ENCODE data around the gene DAO. TPM values are rescaled to one million over a fixed set of nuclear protein-coding genes. Genes with fewer than 3 reads are reported as not detected.
A peak's percentile ranks its signal among the peaks of the same experiment; 100 is the strongest.

Gene DAO
- total RNA-seq, 4 donors from 2014 or later: 2.5 TPM; not detected in 3

DNA sequence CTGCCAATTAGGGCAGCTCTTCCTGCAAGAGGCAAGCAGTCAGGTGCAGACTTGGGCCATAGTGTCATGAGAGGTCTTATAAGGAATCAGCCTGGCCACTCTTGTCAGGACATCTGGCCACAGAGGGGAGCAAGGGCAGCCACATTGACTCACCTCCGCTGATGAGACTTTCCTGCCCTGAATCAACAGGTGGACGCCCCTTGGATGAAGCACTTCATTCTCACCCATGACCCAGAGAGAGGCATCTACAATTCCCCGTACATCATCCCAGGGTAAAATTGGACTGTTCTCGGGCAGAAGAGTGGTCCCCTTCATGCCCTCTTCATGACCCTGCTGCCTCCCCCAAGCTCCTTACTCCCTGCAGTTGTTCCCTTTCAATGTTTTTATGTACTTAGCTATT is 16.9 kb downstream of the DAO start:
- H3K27me3 ChIP-seq: peaks cover 11% of the 10 kb centered on the region
- 64 to 93% methylated on average over 3 of the region's 4 CpGs for WGBS, 2 donors (ENCODE audit: low coverage in 1 of 2)
- no peak overlapping the region for H3K27ac ChIP-seq
- H3K4me1 ChIP-seq: no peaks in the 10 kb centered on the region
- no peaks in the 10 kb centered on the region for H3K9me3 ChIP-seq
- no peak for TF ChIP-seq POLR2AphosphoS5 (IDR thresholded peaks at IDR 0.05)
- no peak for TF ChIP-seq POLR2A (IDR thresholded peaks at IDR 0.05)
- TF ChIP-seq, protein P1, sequence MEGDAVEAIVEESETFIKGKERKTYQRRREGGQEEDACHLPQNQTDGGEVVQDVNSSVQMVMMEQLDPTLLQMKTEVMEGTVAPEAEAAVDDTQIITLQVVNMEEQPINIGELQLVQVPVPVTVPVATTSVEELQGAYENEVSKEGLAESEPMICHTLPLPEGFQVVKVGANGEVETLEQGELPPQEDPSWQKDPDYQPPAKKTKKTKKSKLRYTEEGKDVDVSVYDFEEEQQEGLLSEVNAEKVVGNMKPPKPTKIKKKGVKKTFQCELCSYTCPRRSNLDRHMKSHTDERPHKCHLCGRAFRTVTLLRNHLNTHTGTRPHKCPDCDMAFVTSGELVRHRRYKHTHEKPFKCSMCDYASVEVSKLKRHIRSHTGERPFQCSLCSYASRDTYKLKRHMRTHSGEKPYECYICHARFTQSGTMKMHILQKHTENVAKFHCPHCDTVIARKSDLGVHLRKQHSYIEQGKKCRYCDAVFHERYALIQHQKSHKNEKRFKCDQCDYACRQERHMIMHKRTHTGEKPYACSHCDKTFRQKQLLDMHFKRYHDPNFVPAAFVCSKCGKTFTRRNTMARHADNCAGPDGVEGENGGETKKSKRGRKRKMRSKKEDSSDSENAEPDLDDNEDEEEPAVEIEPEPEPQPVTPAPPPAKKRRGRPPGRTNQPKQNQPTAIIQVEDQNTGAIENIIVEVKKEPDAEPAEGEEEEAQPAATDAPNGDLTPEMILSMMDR (IDR thresholded peaks at IDR 0.05): no peak
- H3K4me3 ChIP-seq: no peak overlapping the region
- H3K36me3 ChIP-seq: no peaks in the 10 kb centered on the region
- ATAC-seq: no peak

DNA sequence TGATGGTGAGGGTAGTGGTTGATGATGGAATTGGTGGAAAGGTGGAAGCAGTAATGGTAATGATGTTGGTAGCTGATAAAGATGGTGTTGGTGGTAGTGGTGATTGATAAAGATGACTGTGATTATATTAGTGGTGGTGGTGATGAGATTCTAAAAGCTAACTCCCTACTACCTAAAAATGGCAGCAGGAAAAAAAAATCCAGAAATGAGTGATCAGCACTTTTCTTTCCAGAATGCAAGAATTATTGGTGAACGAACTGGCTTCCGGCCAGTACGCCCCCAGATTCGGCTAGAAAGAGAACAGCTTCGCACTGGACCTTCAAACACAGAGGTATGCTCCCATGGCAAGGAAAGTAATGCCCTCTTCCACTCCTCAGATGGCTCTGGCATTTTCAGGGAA is 19.3 kb downstream of the DAO start:
- no peak overlapping the region for H3K4me3 ChIP-seq
- no peak overlapping the region for H3K27ac ChIP-seq
- no peaks in the 10 kb centered on the region for H3K36me3 ChIP-seq
- WGBS, 2 donors (ENCODE audit: low coverage in 1 of 2): 91 to 93% methylated on average over 3 to 5 of the region's 5 CpGs
- no peak for TF ChIP-seq POLR2AphosphoS5 (IDR thresholded peaks at IDR 0.05)
- no peak for TF ChIP-seq POLR2A (IDR thresholded peaks at IDR 0.05)
- TF ChIP-seq, protein P1 (IDR thresholded peaks at IDR 0.05): no peak
- no peak for TF ChIP-seq EP300 (IDR thresholded peaks at IDR 0.05)
- ATAC-seq: no peak
- no peaks in the 10 kb centered on the region for H3K4me1 ChIP-seq
- no peaks in the 10 kb centered on the region for H3K9me3 ChIP-seq
- peaks cover 11% of the 10 kb centered on the region for H3K27me3 ChIP-seq

DNA sequence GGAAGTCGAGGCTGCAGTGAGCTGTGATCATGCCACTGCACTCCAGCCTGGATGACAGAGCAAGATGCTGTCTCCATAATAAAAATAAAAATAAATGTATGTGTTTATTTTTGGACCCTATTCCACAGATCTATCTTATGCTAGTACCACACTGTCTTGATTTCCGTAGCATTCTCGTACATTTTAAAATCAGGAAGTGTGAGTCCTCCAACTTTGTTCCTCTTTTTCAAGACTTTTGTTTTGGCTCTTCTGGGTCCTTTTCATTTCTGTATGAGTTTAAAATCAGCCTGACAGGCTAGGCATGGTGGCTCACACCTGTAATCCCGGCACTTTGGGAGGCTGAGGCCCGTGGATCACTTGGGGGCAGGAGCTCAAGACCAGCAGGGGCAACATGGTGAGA is 25.8 kb downstream of the DAO start:
- no peak for ATAC-seq
- WGBS, 2 donors (ENCODE audit: low coverage in 1 of 2): 72 to 73% methylated on average over 4 to 5 of the region's 5 CpGs
- H3K9me3 ChIP-seq: no peaks in the 10 kb centered on the region

DNA sequence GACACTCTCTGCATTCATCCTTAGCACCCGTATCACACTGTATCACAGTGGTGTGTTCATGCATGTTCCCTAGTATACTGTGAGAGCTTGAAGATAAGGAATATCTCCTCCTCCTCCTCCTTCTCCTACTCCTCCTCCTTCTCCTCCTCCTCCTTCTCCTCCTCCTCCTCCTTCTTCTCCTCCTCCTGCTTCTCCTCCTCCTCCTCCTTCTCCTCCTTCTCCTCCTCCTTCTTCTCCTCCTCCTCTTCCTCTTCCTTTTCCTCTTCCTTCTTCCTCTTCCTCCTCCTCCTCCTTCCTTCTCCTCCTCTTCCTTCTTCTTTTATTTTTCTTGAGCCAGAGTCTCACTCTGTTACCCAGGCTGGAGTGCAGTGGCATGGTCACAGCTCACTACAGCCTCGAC is 27.1 kb downstream of the DAO start:
- no peaks in the 10 kb centered on the region for H3K9me3 ChIP-seq
- no peak overlapping the region for H3K27ac ChIP-seq
- WGBS, 2 donors (ENCODE audit: low coverage in 1 of 2): 76 to 83% methylated on average over 2 of the region's 2 CpGs
- no peak for ATAC-seq
- no peak overlapping the region for H3K4me3 ChIP-seq
- no peaks in the 10 kb centered on the region for H3K27me3 ChIP-seq
- no peaks in the 10 kb centered on the region for H3K4me1 ChIP-seq
- no peaks in the 10 kb centered on the region for H3K36me3 ChIP-seq
- TF ChIP-seq EP300 (IDR thresholded peaks at IDR 0.05): no peak
- no peak for TF ChIP-seq POLR2AphosphoS5 (IDR thresholded peaks at IDR 0.05)
- TF ChIP-seq, protein P1 (IDR thresholded peaks at IDR 0.05): no peak
- no peak for TF ChIP-seq POLR2A (IDR thresholded peaks at IDR 0.05)

More for the DNA sequence above, 25.8 kb downstream of the DAO start:
- Histone ChIP-seq H3K4me1 (no peaks in the 10 kb centered on the region), H3K4me3 (no peak overlapping the region), H3K36me3 (no peaks in the 10 kb centered on the region), H3K27ac (no peak overlapping the region), H3K27me3 (no peaks in the 10 kb centered on the region)
- TF ChIP-seq EP300 (IDR thresholded peaks at IDR 0.05): no peak
- no peak for TF ChIP-seq POLR2AphosphoS5 (IDR thresholded peaks at IDR 0.05)
- TF ChIP-seq POLR2A (IDR thresholded peaks at IDR 0.05): no peak
- TF ChIP-seq, protein P1 (IDR thresholded peaks at IDR 0.05): no peak

DNA sequence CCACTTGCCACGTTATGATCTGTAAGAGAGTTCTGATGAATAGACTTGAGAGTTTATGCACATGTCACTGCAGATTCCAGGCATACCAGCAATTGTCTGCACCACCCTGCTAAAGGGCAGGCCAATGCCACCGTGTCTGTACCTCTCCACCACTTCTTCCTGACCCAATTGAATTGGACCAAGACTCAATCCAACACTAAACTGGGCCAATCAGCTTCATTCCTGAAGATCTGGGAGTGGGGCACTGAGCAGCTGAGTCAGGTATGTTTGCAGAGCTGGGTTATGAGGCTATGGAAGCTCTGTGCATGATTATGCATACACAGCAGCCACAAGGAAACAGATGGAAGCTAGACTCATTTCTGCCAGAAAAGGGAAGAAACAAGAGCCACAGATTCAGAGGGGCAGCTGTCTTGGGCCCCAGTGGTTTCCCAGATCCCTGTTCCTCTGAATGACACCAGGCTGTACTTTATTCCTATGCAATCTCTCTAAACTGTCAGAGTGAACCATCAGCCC is 28.0 kb downstream of the DAO start:
- TF ChIP-seq, protein P1 (IDR thresholded peaks at IDR 0.05): no peak
- H3K36me3 ChIP-seq: no peaks in the 10 kb centered on the region
- no peaks in the 10 kb centered on the region for H3K27me3 ChIP-seq
- no peak overlapping the region for H3K4me3 ChIP-seq
- no peaks in the 10 kb centered on the region for H3K4me1 ChIP-seq
- 14% methylated on average over 2 of the region's 2 CpGs; no CpG with 5 or more reads in 1 of the 2 donors for whole genome bisulfite sequencing, 2 donors (ENCODE audit: low coverage in 1 of 2)
- H3K27ac ChIP-seq: no peak overlapping the region
- ATAC-seq: peak; percentile 19
- H3K9me3 ChIP-seq: no peaks in the 10 kb centered on the region
